ENCODE measurements around the gene FRMPD3.
"Not testable (repeated sequence)": the region's sequence is repeated elsewhere in the genome, so short reads cannot be mapped to it uniquely, and the experiment has no call there.

FRMPD3 gene

DNA sequence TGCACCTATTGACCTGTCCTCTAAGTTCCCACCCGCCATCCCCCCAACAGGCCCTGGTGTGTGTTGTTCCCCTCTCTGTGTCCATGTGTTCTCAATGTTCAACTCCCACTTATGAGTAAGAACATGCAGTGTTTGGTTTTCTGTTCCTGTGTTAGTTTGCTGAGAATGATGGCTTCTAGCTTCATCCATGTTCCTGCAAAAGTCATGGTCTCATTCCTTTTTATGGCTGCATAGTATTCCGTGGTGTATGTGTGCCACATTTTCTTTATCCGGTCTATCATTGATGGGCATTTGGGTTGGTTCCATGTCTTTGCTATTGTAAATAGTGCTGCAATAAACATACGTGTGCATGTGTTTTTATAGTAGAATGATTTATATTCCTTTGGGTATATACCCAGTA lies 22.0 kb downstream of the FRMPD3 start:
- not testable (repeated sequence) for H3K4me3 ChIP-seq (ENCODE audit: low read length in 2 of 2); DNase-seq (ENCODE audit: low spot score); H2AFZ ChIP-seq (ENCODE audit: low read length); H3K27me3 ChIP-seq (ENCODE audit: control insufficient read depth in 3 of 3, insufficient read depth in 3 of 3, low read depth in 1 of 3, low read length in 3 of 3); H3K79me1 ChIP-seq (ENCODE audit: low read depth, low read length); H2BK12ac ChIP-seq (ENCODE audit: low read length); H3K4me2 ChIP-seq (ENCODE audit: insufficient read depth, low read length, poor library complexity, severe bottlenecking); H3K9me3 ChIP-seq (replicated peaks in 1 of 2; ENCODE audit: control insufficient read depth in 2 of 2, insufficient read depth in 1 of 2, low read depth in 1 of 2, low read length in 2 of 2); H3K14ac ChIP-seq (ENCODE audit: low read length); H3K4me1 ChIP-seq (ENCODE audit: control insufficient read depth in 2 of 2, insufficient read depth in 1 of 2, low read depth in 1 of 2, low read length in 2 of 2); H2BK5ac ChIP-seq (ENCODE audit: low read length); H3K23ac ChIP-seq (ENCODE audit: low read depth, low read length, poor library complexity); H4K91ac ChIP-seq (ENCODE audit: low read depth, low read length, poor library complexity); H3K9ac ChIP-seq (ENCODE audit: low read depth, low read length, poor library complexity); H3K36me3 ChIP-seq (replicated peaks in 1 of 2; ENCODE audit: control insufficient read depth in 2 of 2, insufficient read depth in 2 of 2, low read length in 2 of 2); H3K18ac ChIP-seq (ENCODE audit: low read length); H2BK120ac ChIP-seq (ENCODE audit: low read depth, low read length); H3K4ac ChIP-seq (ENCODE audit: low read length); H3K27ac ChIP-seq (replicated peaks; ENCODE audit: low read length); H4K8ac ChIP-seq (ENCODE audit: low read depth, low read length); H2AK5ac ChIP-seq (ENCODE audit: low read depth, low read length); H2BK15ac ChIP-seq (ENCODE audit: low read length)
- WGBS, 2 donors (ENCODE audit: extremely low coverage in 2 of 2, insufficient read length in 2 of 2, insufficient replicate concordance in 1 of 2): no CpG with 5 or more reads among the region's 4 CpGs

DNA sequence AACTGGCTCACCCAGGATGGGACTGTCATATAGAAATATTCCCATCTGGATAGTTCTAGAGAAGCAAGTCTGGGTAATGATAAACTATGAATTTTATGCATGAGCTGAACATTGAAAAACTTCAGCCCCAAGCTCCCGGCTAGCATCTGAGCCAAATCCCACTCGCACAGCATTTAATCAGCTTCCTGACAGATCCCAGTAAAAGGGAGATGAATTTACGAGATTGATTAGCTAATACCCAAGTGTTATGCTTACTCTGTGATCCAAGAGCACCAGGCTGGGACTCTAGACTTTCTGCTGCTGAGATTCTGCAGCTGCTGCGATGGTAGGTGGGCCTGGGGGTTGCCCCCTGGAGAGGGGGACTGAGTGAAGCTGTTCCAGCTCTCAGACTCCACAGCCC lies 28.0 kb downstream of the FRMPD3 start:
- H2AK5ac ChIP-seq (ENCODE audit: low read depth, low read length): no peak overlapping the region

DNA sequence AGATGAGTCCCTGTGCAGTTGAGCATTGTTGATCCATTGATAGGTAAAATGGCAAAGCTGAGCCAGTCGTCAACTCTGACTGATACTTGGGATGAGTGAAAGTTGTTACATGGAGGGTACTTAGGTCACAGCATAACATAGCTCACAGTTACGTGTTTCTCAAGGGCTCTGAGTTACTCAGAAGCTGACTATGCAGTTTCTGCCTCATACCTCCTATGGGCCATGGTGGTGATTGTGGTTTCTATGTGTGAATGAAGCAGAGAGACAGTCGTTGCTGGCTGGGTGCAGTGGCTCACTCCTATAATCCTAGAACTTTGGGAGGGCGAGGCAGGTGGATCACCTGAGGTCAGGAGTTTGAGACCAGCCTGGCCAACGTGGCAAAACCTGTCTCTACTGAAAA lies 30.8 kb downstream of the FRMPD3 start:
- H2BK120ac ChIP-seq (ENCODE audit: low read depth, low read length): no peak overlapping the region
- no peak overlapping the region for H2AFZ ChIP-seq (ENCODE audit: low read length)
- WGBS, 2 donors (ENCODE audit: extremely low coverage in 2 of 2, insufficient read length in 2 of 2, insufficient replicate concordance in 1 of 2): no CpG with 5 or more reads among the region's 5 CpGs
- no peak for DNase-seq (ENCODE audit: low spot score)
- no peak overlapping the region for H3K27ac ChIP-seq (replicated peaks; ENCODE audit: low read length)
- H3K4me3 ChIP-seq (ENCODE audit: low read length in 2 of 2): no peak overlapping the region
- no peak overlapping the region for H3K4ac ChIP-seq (ENCODE audit: low read length)
- H2AK5ac ChIP-seq (ENCODE audit: low read depth, low read length): no peak overlapping the region
- H4K91ac ChIP-seq (ENCODE audit: low read depth, low read length, poor library complexity): no peak overlapping the region
- H2BK15ac ChIP-seq (ENCODE audit: low read length): no peak overlapping the region
- H3K27me3 ChIP-seq (ENCODE audit: control insufficient read depth in 3 of 3, insufficient read depth in 3 of 3, low read depth in 1 of 3, low read length in 3 of 3): peaks cover 0 to 3% (median 0%) of the 10 kb centered on the region in 3 experiments
- H3K14ac ChIP-seq (ENCODE audit: low read length): no peak overlapping the region
- no peak overlapping the region for H3K23ac ChIP-seq (ENCODE audit: low read depth, low read length, poor library complexity)
- peaks cover 5 to 8% of the 10 kb centered on the region in 2 donors for H3K4me1 ChIP-seq (ENCODE audit: control insufficient read depth in 2 of 2, insufficient read depth in 1 of 2, low read depth in 1 of 2, low read length in 2 of 2)
- H3K9me3 ChIP-seq (replicated peaks in 1 of 2; ENCODE audit: control insufficient read depth in 2 of 2, insufficient read depth in 1 of 2, low read depth in 1 of 2, low read length in 2 of 2): no peaks in the 10 kb centered on the region
- H3K9ac ChIP-seq (ENCODE audit: low read depth, low read length, poor library complexity): no peak overlapping the region
- H3K18ac ChIP-seq (ENCODE audit: low read length): no peak overlapping the region
- H4K8ac ChIP-seq (ENCODE audit: low read depth, low read length): no peak overlapping the region
- H3K36me3 ChIP-seq (replicated peaks in 1 of 2; ENCODE audit: control insufficient read depth in 2 of 2, insufficient read depth in 2 of 2, low read length in 2 of 2): no peaks in the 10 kb centered on the region
- no peak overlapping the region for H2BK12ac ChIP-seq (ENCODE audit: low read length)
- no peak overlapping the region for H2BK5ac ChIP-seq (ENCODE audit: low read length)
- H3K79me1 ChIP-seq (ENCODE audit: low read depth, low read length): no peaks in the 10 kb centered on the region
- H3K4me2 ChIP-seq (ENCODE audit: insufficient read depth, low read length, poor library complexity, severe bottlenecking): no peak overlapping the region

More for the DNA sequence above, 28.0 kb downstream of the FRMPD3 start:
- Histone ChIP-seq H3K23ac (ENCODE audit: low read depth, low read length, poor library complexity) (no peak overlapping the region), H3K79me1 (ENCODE audit: low read depth, low read length) (no peaks in the 10 kb centered on the region), H3K4ac (ENCODE audit: low read length) (no peak overlapping the region), H2BK12ac (ENCODE audit: low read length) (no peak overlapping the region), H3K9me3 (replicated peaks in 1 of 2; ENCODE audit: control insufficient read depth in 2 of 2, insufficient read depth in 1 of 2, low read depth in 1 of 2, low read length in 2 of 2) (no peaks in the 10 kb centered on the region), H3K4me2 (ENCODE audit: insufficient read depth, low read length, poor library complexity, severe bottlenecking) (no peak overlapping the region), H2BK15ac (ENCODE audit: low read length) (no peak overlapping the region), H2AFZ (ENCODE audit: low read length) (no peak overlapping the region), H3K9ac (ENCODE audit: low read depth, low read length, poor library complexity) (no peak overlapping the region), H3K18ac (ENCODE audit: low read length) (no peak overlapping the region), H2BK120ac (ENCODE audit: low read depth, low read length) (no peak overlapping the region), H3K27ac (replicated peaks; ENCODE audit: low read length) (no peak overlapping the region), H3K4me3 (ENCODE audit: low read length in 2 of 2) (no peak overlapping the region), H2BK5ac (ENCODE audit: low read length) (no peak overlapping the region), H3K36me3 (replicated peaks in 1 of 2; ENCODE audit: control insufficient read depth in 2 of 2, insufficient read depth in 2 of 2, low read length in 2 of 2) (no peaks in the 10 kb centered on the region), H4K91ac (ENCODE audit: low read depth, low read length, poor library complexity) (no peak overlapping the region), H4K8ac (ENCODE audit: low read depth, low read length) (no peak overlapping the region), H3K27me3 (ENCODE audit: control insufficient read depth in 3 of 3, insufficient read depth in 3 of 3, low read depth in 1 of 3, low read length in 3 of 3) (peaks cover 0 to 3% (median 0%) of the 10 kb centered on the region in 3 experiments), H3K14ac (ENCODE audit: low read length) (no peak overlapping the region), H3K4me1 (ENCODE audit: control insufficient read depth in 2 of 2, insufficient read depth in 1 of 2, low read depth in 1 of 2, low read length in 2 of 2) (no peaks in the 10 kb centered on the region)
- no peak for DNase-seq (ENCODE audit: low spot score)
- no CpG with 5 or more reads among the region's 4 CpGs for WGBS, 2 donors (ENCODE audit: extremely low coverage in 2 of 2, insufficient read length in 2 of 2, insufficient replicate concordance in 1 of 2)

DNA sequence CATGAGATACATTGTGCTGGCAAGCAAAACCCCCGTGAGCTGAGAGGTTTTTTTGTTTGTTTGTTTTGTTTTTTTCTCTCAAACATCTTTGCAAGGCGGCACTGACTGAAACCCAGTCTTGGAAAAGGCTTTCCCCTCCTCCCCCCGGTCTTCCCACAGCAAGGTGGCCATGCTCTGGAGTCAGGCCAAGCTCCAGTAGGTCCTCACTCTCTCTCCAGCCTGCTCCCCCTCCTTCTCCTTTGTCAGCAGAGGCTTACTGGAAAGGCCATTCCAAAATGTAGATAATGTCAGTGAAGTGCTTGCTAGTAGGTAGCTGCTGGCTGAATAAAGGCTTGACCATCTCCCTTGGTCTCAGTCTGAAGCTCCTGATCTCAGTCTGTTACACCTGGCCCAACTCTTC lies 32.6 kb downstream of the FRMPD3 start:
- H4K8ac ChIP-seq (ENCODE audit: low read depth, low read length): no peak overlapping the region
- H3K14ac ChIP-seq (ENCODE audit: low read length): no peak overlapping the region
- H3K4me2 ChIP-seq (ENCODE audit: insufficient read depth, low read length, poor library complexity, severe bottlenecking): no peak overlapping the region
- H3K79me1 ChIP-seq (ENCODE audit: low read depth, low read length): no peaks in the 10 kb centered on the region
- no peak overlapping the region for H2BK15ac ChIP-seq (ENCODE audit: low read length)
- no peak overlapping the region for H3K4me3 ChIP-seq (ENCODE audit: low read length in 2 of 2)
- peaks cover 5 to 8% of the 10 kb centered on the region in 2 donors for H3K4me1 ChIP-seq (ENCODE audit: control insufficient read depth in 2 of 2, insufficient read depth in 1 of 2, low read depth in 1 of 2, low read length in 2 of 2)
- H2BK12ac ChIP-seq (ENCODE audit: low read length): no peak overlapping the region
- H4K91ac ChIP-seq (ENCODE audit: low read depth, low read length, poor library complexity): no peak overlapping the region
- no peak overlapping the region for H2AK5ac ChIP-seq (ENCODE audit: low read depth, low read length)
- H2BK5ac ChIP-seq (ENCODE audit: low read length): no peak overlapping the region
- no peak overlapping the region for H3K18ac ChIP-seq (ENCODE audit: low read length)
- H3K23ac ChIP-seq (ENCODE audit: low read depth, low read length, poor library complexity): no peak overlapping the region
- H3K27me3 ChIP-seq (ENCODE audit: control insufficient read depth in 3 of 3, insufficient read depth in 3 of 3, low read depth in 1 of 3, low read length in 3 of 3): no peaks in the 10 kb centered on the region
- H3K4ac ChIP-seq (ENCODE audit: low read length): no peak overlapping the region
- H3K36me3 ChIP-seq (replicated peaks in 1 of 2; ENCODE audit: control insufficient read depth in 2 of 2, insufficient read depth in 2 of 2, low read length in 2 of 2): no peaks in the 10 kb centered on the region
- H3K9ac ChIP-seq (ENCODE audit: low read depth, low read length, poor library complexity): no peak overlapping the region
- no CpG with 5 or more reads among the region's 3 CpGs for WGBS, 2 donors (ENCODE audit: extremely low coverage in 2 of 2, insufficient read length in 2 of 2, insufficient replicate concordance in 1 of 2)
- no peak overlapping the region for H3K27ac ChIP-seq (replicated peaks; ENCODE audit: low read length)
- no peak overlapping the region for H2BK120ac ChIP-seq (ENCODE audit: low read depth, low read length)
- no peak overlapping the region for H2AFZ ChIP-seq (ENCODE audit: low read length)
- no peaks in the 10 kb centered on the region for H3K9me3 ChIP-seq (replicated peaks in 1 of 2; ENCODE audit: control insufficient read depth in 2 of 2, insufficient read depth in 1 of 2, low read depth in 1 of 2, low read length in 2 of 2)
- no peak for DNase-seq (ENCODE audit: low spot score)
